MM.1S (cell line): ENCODE results near the gene SRPK2.
"Not testable (repeated sequence)": the region's sequence is repeated elsewhere in the genome, so short reads cannot be mapped to it uniquely, and the experiment has no call there.

Experiments used
- DNase-seq: peaks from one replicate; pipeline ENCODE4 v3.0.0-alpha.2; 2015
- H2AFZ ChIP-seq: fragments of 300-600 bp; sonication (generic); 2 replicates; pipeline ENCODE4 v1.6.0; 2016; ENCODE audit warnings: antibody characterized with exemption, low read length
- H3F3A ChIP-seq: fragments of 300-600 bp; sonication (generic); 2 replicates; pipeline ENCODE4 v1.6.1; 2016; ENCODE audit warnings: mild to moderate bottlenecking, antibody characterized with exemption, low read length, moderate library complexity, mixed read lengths; ENCODE audit not compliant: insufficient read depth
- H3K27ac ChIP-seq: fragments of 300-600 bp; sonication (generic); 2 replicates; pipeline ENCODE4 v1.5.1; 2016; ENCODE audit warnings: mild to moderate bottlenecking, low read length
- H3K27me3 ChIP-seq: fragments of 300-600 bp; sonication (generic); replicated peaks from 2 replicates; pipeline ENCODE4 v1.6.0; 2016; ENCODE audit warnings: low read length; ENCODE audit not compliant: insufficient read depth
- H3K36me3 ChIP-seq: fragments of 300-600 bp; sonication (generic); replicated peaks from 2 replicates; pipeline ENCODE4 v1.6.1; 2016; ENCODE audit warnings: mild to moderate bottlenecking, low read length, mixed read lengths; ENCODE audit not compliant: insufficient read depth
- H3K4me1 ChIP-seq: fragments of 300-600 bp; sonication (generic); 2 replicates; pipeline ENCODE4 v1.6.1; 2016; ENCODE audit warnings: low read length, mixed read lengths
- H3K4me2 ChIP-seq: fragments of 300-600 bp; sonication (generic); 2 replicates; pipeline ENCODE4 v1.6.0; 2016; ENCODE audit warnings: low read depth, low read length
- H3K4me3 ChIP-seq: fragments of 300-600 bp; sonication (generic); 2 replicates; pipeline ENCODE4 v1.5.1; 2016; ENCODE audit warnings: low read length, mixed read lengths
- H3K79me2 ChIP-seq: fragments of 300-600 bp; sonication (generic); 2 replicates; pipeline ENCODE4 v1.6.1; 2016; ENCODE audit warnings: mixed run types, low read length, mixed read lengths
- H3K9ac ChIP-seq: fragments of 300-600 bp; sonication (generic); 2 replicates; pipeline ENCODE4 v1.6.1; 2016; ENCODE audit warnings: low read length, mixed read lengths
- H3K9me2 ChIP-seq: fragments of 300-600 bp; sonication (generic); replicated peaks from 2 replicates; pipeline ENCODE4 v1.6.1; 2016; ENCODE audit warnings: mild to moderate bottlenecking, low read length, mixed read lengths; ENCODE audit not compliant: insufficient read depth
- H3K9me3 ChIP-seq: fragments of 300-600 bp; sonication (generic); replicated peaks from 2 replicates; pipeline ENCODE4 v1.6.1; 2016; ENCODE audit warnings: mild to moderate bottlenecking, low read length, mixed read lengths; ENCODE audit not compliant: insufficient read depth
- H4K20me1 ChIP-seq: fragments of 300-600 bp; sonication (generic); 2 replicates; pipeline ENCODE4 v1.6.1; 2016; ENCODE audit warnings: mild to moderate bottlenecking, low read length, moderate library complexity, mixed read lengths; ENCODE audit not compliant: insufficient read depth
- CTCF ChIP-seq: fragments of 300-600 bp; sonication (generic); IDR thresholded peaks from 2 replicates; pipeline ENCODE4 v1.5.1; 2016; ENCODE audit warnings: antibody characterized with exemption, low read length, mixed read lengths
- EZH2 ChIP-seq: fragments of 300-600 bp; sonication (generic); optimal IDR thresholded peaks from 2 replicates; pipeline ENCODE3; 2017; ENCODE audit warnings: low read depth, mild to moderate bottlenecking, antibody characterized with exemption, low read length, mixed read lengths
- EZH2phosphoT487 ChIP-seq: fragments of 300-600 bp; sonication (generic); IDR thresholded peaks from 2 replicates; pipeline ENCODE4 v1.6.1; 2018; ENCODE audit warnings: antibody characterized with exemption, low read length

Gene SRPK2

GRCh38 chr7:105327201-105327600 is 61.5 kb downstream of the SRPK2 start:
- no peaks in the 10 kb centered on the region for H3K36me3 ChIP-seq
- DNase-seq, result no peak
- H3K27ac ChIP-seq, result no peak overlapping the region
- H3K9me3 ChIP-seq, result no peaks in the 10 kb centered on the region
- H4K20me1 ChIP-seq, result no peaks in the 10 kb centered on the region
- peaks cover 13% of the 10 kb centered on the region; the same call in 1 of the 2 replicates for H3K4me1 ChIP-seq
- TF ChIP-seq CTCF (no peak), EZH2phosphoT487 (no peak), EZH2 (no peak)
- no peak overlapping the region for H3K4me3 ChIP-seq
- no peaks in the 10 kb centered on the region for H3K27me3 ChIP-seq
- H3K9ac ChIP-seq, result no peak overlapping the region
- H3K79me2 ChIP-seq, result peaks cover 84% of the 10 kb centered on the region
- H3K4me2 ChIP-seq, result no peak overlapping the region
- H3K9me2 ChIP-seq, result no peaks in the 10 kb centered on the region
- no peak overlapping the region for H2AFZ ChIP-seq
- H3F3A ChIP-seq, result no peaks in the 10 kb centered on the region

- no peaks in the 10 kb centered on the region for H3K9me3 ChIP-seq
- peaks cover 85% of the 10 kb centered on the region for H3K79me2 ChIP-seq
- H3K4me2 ChIP-seq, result no peak overlapping the region
- H3K27me3 ChIP-seq, result no peaks in the 10 kb centered on the region
- peaks cover 13% of the 10 kb centered on the region; the same call in 1 of the 2 replicates for H3K4me1 ChIP-seq
- no peak for DNase-seq
- H3K4me3 ChIP-seq, result no peak overlapping the region
- H2AFZ ChIP-seq, result no peak overlapping the region
- H3K9me2 ChIP-seq, result no peaks in the 10 kb centered on the region
- H4K20me1 ChIP-seq, result no peaks in the 10 kb centered on the region
- H3F3A ChIP-seq, result no peaks in the 10 kb centered on the region
- TF ChIP-seq EZH2phosphoT487 (no peak), EZH2 (no peak), CTCF (no peak)
- H3K36me3 ChIP-seq, result no peaks in the 10 kb centered on the region
- no peak overlapping the region for H3K9ac ChIP-seq
- H3K27ac ChIP-seq, result no peak overlapping the region
Measured at GRCh38 chr7:105325216-105325904, 63.4 kb downstream of the SRPK2 start.

- H3K36me3 ChIP-seq, H2AFZ ChIP-seq, H4K20me1 ChIP-seq, H3K27me3 ChIP-seq, H3K9me2 ChIP-seq, H3K9me3 ChIP-seq, DNase-seq, H3K27ac ChIP-seq, H3K4me2 ChIP-seq, H3F3A ChIP-seq, H3K4me3 ChIP-seq, H3K9ac ChIP-seq: not testable (repeated sequence)
- Histone ChIP-seq H3K4me1 (peaks cover 13% of the 10 kb centered on the region; the same call in 1 of the 2 replicates), H3K79me2 (peaks cover 88% of the 10 kb centered on the region)
Measured at GRCh38 chr7:105324606-105325005, 64.1 kb downstream of the SRPK2 start.

GRCh38 chr7:105323366-105323765 is 65.4 kb downstream of the SRPK2 start:
- H3K27me3 ChIP-seq, result no peaks in the 10 kb centered on the region
- H3K36me3 ChIP-seq, result no peaks in the 10 kb centered on the region
- H4K20me1 ChIP-seq, result no peaks in the 10 kb centered on the region
- no peaks in the 10 kb centered on the region for H3F3A ChIP-seq
- no peak overlapping the region for H3K27ac ChIP-seq
- H3K79me2 ChIP-seq, result peaks cover 92% of the 10 kb centered on the region
- DNase-seq, result no peak
- H3K4me3 ChIP-seq, result no peak overlapping the region
- no peak overlapping the region for H3K4me2 ChIP-seq
- H2AFZ ChIP-seq, result no peak overlapping the region
- H3K9ac ChIP-seq, result no peak overlapping the region
- H3K9me3 ChIP-seq, result no peaks in the 10 kb centered on the region
- TF ChIP-seq CTCF (no peak), EZH2 (no peak), EZH2phosphoT487 (no peak)
- H3K4me1 ChIP-seq, result peaks cover 15% of the 10 kb centered on the region
- no peaks in the 10 kb centered on the region for H3K9me2 ChIP-seq
